ENCODE measurements around the gene LATS1.
A peak's percentile ranks its signal among the peaks of the same experiment; 100 is the strongest.

Gene LATS1

DNA sequence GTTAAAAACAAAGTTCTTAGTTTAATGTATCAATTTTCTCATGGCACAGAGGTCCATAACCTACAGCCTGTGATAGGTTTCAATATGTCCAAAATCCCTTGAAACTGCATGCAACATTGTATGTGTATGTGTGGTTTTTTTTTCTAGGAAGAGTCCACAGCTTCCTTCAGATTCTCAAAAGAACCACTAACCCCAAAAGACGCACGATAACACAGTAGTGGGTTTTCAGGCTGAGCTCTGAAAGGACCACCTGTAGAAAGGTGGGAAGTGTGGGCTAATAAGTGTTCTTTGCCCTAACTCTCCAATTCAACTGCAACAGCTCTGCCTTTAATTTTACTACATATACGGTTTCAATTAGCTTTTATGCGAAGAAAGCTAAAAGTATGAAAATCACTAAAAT lies 57.9 kb downstream of the LATS1 start:
- DNase-seq (ENCODE audit: low spot score), result no peak

DNA sequence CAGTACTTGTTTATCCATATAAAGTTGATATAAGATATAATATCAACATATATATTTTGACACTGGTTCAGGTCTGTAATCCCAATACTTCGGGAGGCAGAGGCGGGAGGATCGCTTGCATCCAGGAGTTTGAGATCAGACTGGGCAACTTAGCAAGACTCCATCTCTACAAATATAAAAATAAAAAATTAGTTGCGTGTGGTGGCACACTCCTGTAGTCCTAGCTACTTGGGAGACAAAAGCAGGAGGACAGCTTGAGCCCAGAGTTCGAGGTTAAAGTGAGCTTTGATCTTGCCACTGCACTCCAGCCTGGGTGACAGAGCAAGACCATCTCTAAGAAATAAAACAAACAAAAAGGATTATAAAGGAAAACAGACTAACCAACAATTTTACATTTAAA lies 60.5 kb downstream of the LATS1 start:
- no peak for DNase-seq (ENCODE audit: low spot score)

DNA sequence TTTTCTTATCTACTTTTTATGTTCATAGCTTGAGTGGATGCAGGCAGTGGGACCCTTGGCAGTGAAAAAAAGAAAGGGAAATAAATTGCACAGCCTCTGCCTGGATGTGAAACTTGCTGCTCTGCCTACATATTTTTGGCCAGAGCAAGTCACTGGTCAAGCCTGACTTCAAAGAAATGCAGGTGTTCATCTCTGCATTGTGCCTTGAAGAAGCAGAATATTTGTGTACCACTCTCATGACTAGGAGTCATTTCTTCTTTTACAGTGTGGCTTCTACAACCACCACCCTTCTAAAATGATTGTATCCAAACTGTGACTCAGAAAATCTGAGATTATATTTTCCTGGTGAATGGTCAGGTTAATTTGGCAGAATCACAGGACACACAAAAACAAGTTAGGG lies 66.8 kb downstream of the LATS1 start:
- DNase-seq (ENCODE audit: low spot score), result no peak

DNA sequence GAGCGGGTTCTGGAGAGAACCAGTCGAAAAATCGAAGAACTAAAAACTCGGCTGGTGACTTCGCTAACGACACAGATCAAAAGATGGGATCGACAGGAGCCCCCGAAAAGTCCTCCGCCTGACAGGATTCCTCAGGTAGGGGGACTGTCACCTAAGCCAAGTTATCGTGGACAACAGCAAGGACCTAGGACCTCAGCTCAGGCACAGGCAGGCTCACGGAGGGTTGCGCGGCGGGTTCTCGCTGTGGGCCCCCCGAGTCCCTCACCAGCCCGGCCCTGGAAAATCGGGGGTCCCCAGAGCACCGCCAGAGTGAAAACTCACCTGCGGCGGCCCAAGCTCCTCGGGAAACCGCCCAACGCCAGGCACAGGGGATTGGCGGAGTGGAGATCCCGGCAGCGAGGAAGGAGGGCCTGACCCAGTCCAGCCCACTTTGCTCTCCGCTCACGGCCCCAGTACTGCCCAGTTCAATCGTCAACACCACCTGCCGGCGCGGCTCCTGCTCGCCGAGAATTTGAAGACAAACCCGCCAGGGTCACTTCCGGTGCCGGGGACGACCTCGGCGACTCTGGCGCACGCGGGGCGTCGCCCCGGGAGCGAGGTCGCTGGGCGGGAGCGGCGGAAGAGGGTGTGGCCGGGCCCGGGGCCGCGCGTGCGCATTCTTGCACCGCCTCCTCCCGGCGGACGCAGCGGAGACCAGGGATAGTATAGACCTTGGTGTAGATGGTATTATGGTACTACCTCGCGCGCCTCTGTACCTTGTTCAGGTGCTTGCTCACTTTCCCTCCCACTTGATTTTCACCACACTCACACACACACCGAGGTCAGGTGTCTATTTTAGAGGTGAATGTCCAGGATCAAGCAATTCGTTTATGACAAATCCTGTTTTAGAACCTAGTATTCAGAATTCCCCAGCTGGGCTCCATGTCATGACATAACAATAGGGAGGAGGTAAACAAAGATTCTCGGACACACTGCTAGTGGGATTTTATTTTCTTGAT lies 69.5 kb downstream of the LATS1 start, which contains the start of gene KATNA1:
Gene KATNA1 (minus strand): TSS at position 567 of the 998 bp plus-strand sequence. CDS start 10,167 bp downstream, outside the sequence.
- DNase-seq (ENCODE audit: low spot score), result peak; percentile 97

DNA sequence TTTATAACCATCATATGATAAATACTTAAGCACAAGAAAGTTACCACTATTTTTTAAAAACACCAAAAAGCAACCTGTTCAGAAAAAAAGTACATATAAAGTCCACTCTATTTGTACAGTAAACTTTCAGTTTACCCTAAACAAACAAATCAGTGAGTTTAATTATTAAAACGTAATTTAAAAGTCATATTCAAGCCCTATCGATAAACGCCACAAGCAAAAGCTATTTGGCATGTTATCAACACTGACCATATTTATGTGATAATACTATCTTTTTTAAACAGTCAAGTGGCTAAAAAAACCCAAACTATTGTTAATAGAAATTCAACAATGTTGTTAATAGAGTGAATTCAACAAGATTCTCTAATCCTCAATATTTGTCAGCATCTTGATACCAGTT lies 71.3 kb downstream of the LATS1 start:
- no peak for DNase-seq (ENCODE audit: low spot score)

DNA sequence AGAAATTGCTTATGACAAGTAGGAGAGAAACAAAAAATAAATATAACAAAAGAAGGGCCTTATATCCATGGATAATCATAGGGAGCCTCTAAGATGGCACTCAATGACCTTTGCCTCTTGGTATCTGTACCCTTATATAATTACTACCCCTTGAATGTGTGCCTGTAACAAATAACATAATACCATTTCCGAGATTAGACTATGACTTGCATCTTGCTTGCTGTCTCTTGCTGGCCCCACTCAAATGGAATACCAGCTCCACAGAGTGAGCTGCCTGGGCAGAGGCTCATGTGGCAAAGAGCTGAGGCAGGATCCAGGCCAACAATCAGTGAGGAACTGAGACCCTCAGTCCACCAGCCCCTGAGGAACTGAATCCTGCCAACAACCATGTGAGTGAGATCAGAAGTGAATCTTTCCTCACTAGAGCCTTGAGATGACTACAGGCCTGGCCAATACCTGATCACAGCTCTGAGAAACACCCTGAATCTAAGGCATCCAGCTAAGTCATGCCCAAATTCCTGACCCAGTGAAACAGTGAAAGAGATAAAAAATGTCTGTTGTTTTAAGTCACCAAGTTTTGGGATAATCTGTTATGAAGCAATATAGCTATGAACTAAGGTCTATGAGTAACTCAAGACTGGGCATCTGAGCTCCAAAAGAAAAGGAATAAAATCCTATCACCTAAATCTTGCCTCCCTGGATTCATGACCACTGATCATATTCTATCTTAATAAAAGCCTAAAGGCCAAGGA lies 74.9 kb downstream of the LATS1 start:
- no peak for DNase-seq (ENCODE audit: low spot score)

DNA sequence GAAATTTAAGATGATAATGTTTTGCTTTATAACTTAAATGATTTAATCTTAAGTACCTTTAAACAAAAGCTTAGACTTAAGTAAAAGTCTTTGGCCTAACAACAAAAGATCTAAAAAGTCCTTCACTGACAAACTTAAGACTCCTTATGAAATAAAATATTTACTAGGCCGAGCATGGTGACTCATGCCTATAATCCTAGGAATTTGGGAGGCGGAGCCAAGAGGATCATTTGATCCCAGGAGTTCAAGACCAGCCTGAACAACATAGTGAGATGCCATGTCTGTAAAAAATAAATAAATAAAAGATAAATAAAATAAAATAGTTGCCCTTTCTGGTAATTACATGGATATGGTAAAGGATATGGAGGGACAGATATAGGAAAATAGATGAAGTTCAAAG lies 81.8 kb downstream of the LATS1 start:
- no peak for DNase-seq (ENCODE audit: low spot score)

DNA sequence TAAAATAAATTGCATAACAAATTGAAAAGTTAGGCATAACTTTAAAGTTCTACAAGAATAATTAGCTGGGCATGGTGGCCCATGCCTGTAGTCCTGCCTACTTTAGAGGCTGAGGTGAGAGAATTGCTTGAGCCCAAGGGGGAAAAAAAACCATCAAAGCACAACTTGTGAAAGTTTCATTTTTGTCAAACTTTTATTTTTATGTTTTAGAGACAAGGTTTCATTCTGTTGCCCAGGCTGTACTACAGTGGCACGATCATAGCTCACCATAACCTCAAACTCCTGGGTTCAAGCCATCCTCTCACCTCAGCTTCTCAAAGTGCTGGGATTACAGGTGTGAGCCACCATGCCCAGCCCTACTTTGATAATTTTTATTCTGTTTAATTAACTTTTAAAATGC lies 83.6 kb downstream of the LATS1 start:
- DNase-seq (ENCODE audit: low spot score), result no peak

DNA sequence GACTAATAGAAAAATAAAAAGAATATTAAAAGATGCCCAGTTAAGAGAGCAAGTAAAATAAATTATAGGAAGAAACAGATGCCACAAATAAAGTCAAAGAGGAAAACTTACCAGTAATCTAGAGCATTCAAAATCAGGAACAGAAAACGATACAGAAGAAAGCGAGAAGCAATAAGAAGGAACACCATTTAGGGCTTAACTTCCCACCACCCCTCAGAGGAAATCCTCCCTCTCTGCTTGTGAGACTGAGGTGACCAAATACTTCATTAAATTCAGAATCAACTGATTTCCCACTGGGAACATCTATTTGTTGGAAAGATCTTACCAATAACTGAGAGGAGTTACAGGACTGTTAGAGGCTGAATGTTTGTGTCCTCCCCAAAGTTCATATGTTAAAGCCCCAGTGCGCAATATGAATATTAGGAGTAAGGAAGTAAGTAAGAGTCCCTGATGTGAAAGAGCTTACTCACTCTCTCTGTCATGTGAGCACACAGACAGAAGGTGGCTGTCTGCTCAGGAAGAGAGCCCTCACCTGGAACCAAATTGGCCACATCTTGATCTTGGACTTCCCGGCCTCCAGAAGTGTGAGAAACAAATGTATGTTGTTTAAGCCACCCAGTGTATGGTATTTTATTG lies 88.9 kb downstream of the LATS1 start:
- no peak for DNase-seq (ENCODE audit: low spot score)

DNA sequence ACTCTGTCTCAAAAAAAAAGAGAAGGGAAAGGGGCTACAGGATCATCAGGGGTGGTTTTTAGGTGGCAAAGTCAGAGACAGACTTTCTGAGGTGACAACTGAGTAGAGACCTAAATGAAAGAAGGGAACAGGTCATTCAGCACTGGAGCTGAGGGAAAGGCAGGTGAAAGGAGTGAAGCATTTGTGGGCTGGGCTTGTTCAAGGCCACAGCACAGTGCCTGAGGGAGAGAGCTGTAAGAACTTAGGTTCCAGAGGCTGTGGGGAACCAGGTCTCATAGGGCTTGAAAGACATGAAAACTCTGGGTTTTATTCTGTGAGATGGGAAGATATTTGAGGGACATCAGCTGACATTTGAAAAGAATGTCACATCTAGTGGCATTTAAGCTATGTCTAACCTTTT lies 90.2 kb downstream of the LATS1 start:
- no peak for DNase-seq (ENCODE audit: low spot score)

DNA sequence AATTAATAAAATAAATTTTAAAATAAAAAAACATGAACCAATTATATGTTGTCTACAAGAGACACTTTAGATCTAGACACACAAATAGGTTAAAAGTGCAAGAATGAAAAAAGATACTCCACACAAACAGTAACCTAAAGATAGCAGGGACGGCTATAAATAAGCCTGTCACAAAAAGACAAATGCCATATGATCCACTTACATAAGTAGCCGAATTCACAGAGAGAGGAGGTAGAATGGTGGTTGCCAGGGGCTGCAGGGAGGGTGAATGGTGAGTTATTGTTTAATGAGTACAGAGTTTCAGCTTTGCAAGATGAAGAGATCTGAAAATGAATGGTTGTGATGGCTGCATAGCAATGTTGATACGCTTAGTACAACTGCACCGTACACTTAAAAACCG lies 102.1 kb downstream of the LATS1 start:
- no peak for DNase-seq (ENCODE audit: low spot score)

DNA sequence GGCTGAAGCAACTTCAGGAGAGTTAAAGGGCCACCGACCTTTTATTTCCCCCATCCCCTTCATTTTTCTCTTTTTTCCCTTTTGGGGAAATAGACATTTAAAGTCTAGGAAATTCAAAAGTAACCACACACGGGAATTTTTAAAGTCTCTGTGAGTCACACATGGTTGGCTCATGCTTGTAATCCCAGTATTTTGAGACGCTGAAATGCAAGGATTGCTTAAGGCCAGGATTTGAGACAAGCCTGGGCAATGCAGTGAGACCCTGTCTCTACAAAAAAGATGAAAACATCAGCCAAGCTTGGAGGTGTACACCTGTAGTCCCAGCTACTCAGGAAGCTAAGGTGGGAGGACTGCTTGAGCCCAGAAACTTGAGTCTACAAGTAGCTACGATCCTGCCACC lies 103.6 kb downstream of the LATS1 start:
- no peak for DNase-seq (ENCODE audit: low spot score)

DNA sequence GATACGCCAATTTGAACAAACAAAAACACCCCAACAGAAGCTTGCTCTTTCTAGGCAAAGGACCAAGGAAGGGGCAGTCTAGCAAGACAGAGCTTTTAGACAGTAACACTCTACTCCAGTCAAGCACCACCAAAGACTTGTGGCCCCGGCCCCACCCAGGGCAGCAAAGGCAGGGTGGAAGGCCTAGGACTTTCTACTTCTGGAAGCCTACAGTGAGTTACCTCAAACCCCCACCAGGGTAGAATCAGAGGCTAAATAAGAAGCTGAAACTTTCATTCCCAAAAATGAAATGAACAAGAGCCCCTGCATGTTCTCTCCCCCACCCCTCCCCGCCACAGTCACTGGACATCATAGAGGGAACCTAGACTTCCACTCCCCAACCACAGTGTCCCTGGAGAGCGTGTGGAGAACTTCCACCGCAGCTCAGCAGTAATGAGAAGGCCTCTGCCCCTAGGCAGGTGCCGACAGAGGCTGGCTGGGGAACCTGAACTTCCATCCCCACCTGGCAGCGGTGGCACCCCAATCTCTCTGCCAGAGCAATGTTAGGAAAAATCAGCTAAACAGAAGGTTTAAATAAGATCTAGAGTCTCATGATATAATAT lies 109.4 kb downstream of the LATS1 start:
- DNase-seq (ENCODE audit: low spot score), result no peak
